Gastrocnemius medialis (tissue), 4 donors: ENCODE results near the gene P2RX2.

Experiments
- CTCF ChIP-seq, 5 experiments: fragments of 450-650 bp in 3 of 5; fragments of 200-600 bp in 2 of 5; sonication (generic) in 2 of 5; IDR thresholded peaks in 4 of 5; conservative IDR thresholded peaks in 1 of 5; 1 replicate in 4 of 5; 2 replicates in 1 of 5; pipeline ENCODE4 v1.5.1; 2016 to 2019; ENCODE audit warnings: antibody characterized with exemption in 5 of 5, mild to moderate bottlenecking in 3 of 5, moderate library complexity in 3 of 5
- POLR2A ChIP-seq, 2 donors: fragments of 450-650 bp; IDR thresholded peaks; one replicate each; pipeline ENCODE4 v1.6.1; 2017; ENCODE audit warnings: antibody characterized with exemption in 2 of 2, mild to moderate bottlenecking in 2 of 2, moderate library complexity in 2 of 2

- TF ChIP-seq CTCF (IDR thresholded peaks at IDR 0.05 in 4 of 5, conservative IDR thresholded peaks at IDR 0.05 in 1 of 5) (peak in 4 of 5 experiments; percentile 42 to 66 (median 52)), POLR2A (IDR thresholded peaks at IDR 0.05) (no peak)
Observed at GRCh38 chr12:132600048-132601032, 18.2 kb upstream of the P2RX2 start.
